Peyer's patch (tissue), 4 donors: ENCODE data around the gene TTLL12. TPM values are rescaled to one million over a fixed set of nuclear protein-coding genes. Genes with fewer than 3 reads are reported as not detected.
"Not testable (repeated sequence)": the region's sequence is repeated elsewhere in the genome, so short reads cannot be mapped to it uniquely, and the experiment has no call there.

Experiments
- DNase-seq, 3 donors: peaks; one replicate each; pipeline ENCODE4 v3.0.0-alpha.2; 2017 to 2019
- H3K27ac ChIP-seq, 4 donors: fragments of 200-600 bp; sonication (generic); one replicate each; pipeline ENCODE4 v1.5.1; 2016 to 2019
- H3K27me3 ChIP-seq, 2 donors: fragments of 200-600 bp; sonication (generic); one replicate each; pipeline ENCODE4 v1.5.1; 2019
- H3K36me3 ChIP-seq, 3 donors: fragments of 200-600 bp; sonication (generic); one replicate each; pipeline ENCODE4 v1.5.1; 2016 to 2019
- H3K4me1 ChIP-seq, 4 donors: fragments of 200-600 bp; sonication (generic); one replicate each; pipeline ENCODE4 v1.5.1; 2016 to 2019
- H3K4me3 ChIP-seq, 4 donors: fragments of 200-600 bp; sonication (generic); 1 replicate in 3 of 4; 2 replicates in 1 of 4; pipeline ENCODE4 v1.5.1; 2016 to 2019; ENCODE audit warnings: mild to moderate bottlenecking in 1 of 4
- H3K9me3 ChIP-seq, 4 donors: fragments of 200-600 bp; sonication (generic); one replicate each; pipeline ENCODE4 v1.5.1; 2016 to 2019; ENCODE audit warnings: mild to moderate bottlenecking in 1 of 4
- POLR2A ChIP-seq, 2 donors: fragments of 450-650 bp; IDR thresholded peaks; one replicate each; pipeline ENCODE4 v1.5.1; 2017; ENCODE audit warnings: antibody characterized with exemption in 2 of 2, mild to moderate bottlenecking in 2 of 2, moderate library complexity in 2 of 2
- total RNA-seq, 4 donors: library from RNA; depleted of rRNA; stranded (reverse); fragments of >200 nt; gene quantifications; one replicate each; pipeline ENCODE4 v1.1.0, GENCODE V29; 2016
- TF ChIP-seq, protein P1 (sequence below), 6 experiments: fragments of 450-650 bp in 4 of 6; fragments of 200-600 bp in 2 of 6; sonication (generic) in 1 of 6; IDR thresholded peaks; one replicate each; pipeline ENCODE4 v1.5.1; 2017 to 2019; ENCODE audit warnings: antibody characterized with exemption in 6 of 6, mild to moderate bottlenecking in 3 of 6, moderate library complexity in 1 of 6

TTLL12 gene
- total RNA-seq, 4 donors from 2014 or later = 34.7 to 77.8 (median 58.2) TPM

DNA sequence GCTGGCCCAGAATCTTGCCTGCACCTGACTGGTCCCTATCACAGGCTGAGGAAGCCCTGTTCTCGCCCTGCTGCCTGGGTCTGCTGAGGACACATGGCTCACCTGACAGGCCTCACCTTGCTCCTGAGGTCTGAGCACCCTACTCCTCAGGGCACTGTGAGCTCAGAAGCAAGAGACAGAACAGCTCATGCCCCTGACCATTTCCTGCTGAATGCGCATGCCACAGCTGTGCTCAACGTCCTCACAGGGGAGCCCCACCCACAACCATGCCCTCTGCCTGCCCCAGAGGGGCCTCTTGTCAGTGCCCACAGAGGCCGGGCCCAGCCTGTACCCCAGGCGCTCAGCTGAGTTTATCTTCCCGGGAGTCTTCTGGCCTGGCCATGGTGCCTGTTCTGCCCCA lies 38.4 kb downstream of the TTLL12 start:
- DNase-seq = peak in 1 of 3 donors; percentile 63
- Histone ChIP-seq H3K4me3 (no peak overlapping the region), H3K4me1 (peaks cover 0 to 21% (median 4%) of the 10 kb centered on the region in 4 donors), H3K27ac (peak overlapping the region in 1 of 4 donors; percentile 10), H3K9me3 (no peaks in the 10 kb centered on the region), H3K36me3 (no peaks in the 10 kb centered on the region), H3K27me3 (no peaks in the 10 kb centered on the region)
- no peak for TF ChIP-seq POLR2A (IDR thresholded peaks at IDR 0.05)
- TF ChIP-seq, protein P1, sequence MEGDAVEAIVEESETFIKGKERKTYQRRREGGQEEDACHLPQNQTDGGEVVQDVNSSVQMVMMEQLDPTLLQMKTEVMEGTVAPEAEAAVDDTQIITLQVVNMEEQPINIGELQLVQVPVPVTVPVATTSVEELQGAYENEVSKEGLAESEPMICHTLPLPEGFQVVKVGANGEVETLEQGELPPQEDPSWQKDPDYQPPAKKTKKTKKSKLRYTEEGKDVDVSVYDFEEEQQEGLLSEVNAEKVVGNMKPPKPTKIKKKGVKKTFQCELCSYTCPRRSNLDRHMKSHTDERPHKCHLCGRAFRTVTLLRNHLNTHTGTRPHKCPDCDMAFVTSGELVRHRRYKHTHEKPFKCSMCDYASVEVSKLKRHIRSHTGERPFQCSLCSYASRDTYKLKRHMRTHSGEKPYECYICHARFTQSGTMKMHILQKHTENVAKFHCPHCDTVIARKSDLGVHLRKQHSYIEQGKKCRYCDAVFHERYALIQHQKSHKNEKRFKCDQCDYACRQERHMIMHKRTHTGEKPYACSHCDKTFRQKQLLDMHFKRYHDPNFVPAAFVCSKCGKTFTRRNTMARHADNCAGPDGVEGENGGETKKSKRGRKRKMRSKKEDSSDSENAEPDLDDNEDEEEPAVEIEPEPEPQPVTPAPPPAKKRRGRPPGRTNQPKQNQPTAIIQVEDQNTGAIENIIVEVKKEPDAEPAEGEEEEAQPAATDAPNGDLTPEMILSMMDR (IDR thresholded peaks at IDR 0.05) = no peak

DNA sequence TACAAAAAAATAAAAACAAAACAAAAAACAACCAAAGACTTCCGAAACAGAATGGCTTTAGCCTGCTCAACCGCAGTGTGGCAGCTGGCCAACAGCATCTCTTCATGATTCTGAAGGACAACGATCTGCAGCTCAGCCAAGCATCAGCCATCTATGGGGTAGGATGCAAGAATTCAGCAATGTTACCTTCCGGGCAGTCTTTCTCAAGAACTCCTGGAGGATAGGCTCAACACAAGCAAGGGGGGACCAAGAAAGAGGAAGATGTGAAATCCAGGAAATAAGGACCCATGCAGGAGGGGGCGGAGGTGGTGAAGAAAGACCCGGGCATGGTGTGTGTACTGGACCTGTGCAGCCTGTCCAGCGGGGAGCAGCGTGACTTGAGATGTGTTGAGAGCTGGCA lies 39.1 kb downstream of the TTLL12 start:
- no peaks in the 10 kb centered on the region for H3K9me3 ChIP-seq
- H3K36me3 ChIP-seq = no peaks in the 10 kb centered on the region
- H3K4me1 ChIP-seq = peaks cover 0 to 21% (median 3%) of the 10 kb centered on the region in 4 donors
- no peak overlapping the region for H3K4me3 ChIP-seq
- no peak for TF ChIP-seq POLR2A (IDR thresholded peaks at IDR 0.05)
- TF ChIP-seq, protein P1 (IDR thresholded peaks at IDR 0.05) = no peak
- no peaks in the 10 kb centered on the region for H3K27me3 ChIP-seq
- peak overlapping the region in 1 of 4 donors; percentile 55 for H3K27ac ChIP-seq
- peak in 1 of 3 donors; percentile 30 for DNase-seq

DNA sequence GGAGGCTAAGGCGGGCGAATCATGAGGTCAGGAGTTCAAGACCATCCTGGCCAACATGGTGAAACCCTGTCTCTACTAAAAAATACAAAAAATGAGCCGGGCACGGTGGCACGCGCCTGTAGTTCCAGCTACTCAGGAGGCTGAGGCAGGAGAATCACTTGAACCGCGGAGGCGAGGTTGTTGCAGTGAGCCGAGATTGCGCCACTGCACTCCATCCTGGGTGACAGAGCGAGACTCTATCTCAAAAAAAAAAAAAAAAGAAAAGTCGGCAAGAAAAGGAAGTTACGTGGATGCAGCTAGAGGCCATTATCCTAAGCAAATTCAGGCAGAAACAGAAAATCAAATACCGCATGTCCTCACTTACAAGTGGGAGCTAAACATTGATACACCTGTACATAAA lies 40.6 kb downstream of the TTLL12 start:
- H3K4me1 ChIP-seq = peaks cover 0 to 15% (median 11%) of the 10 kb centered on the region in 4 donors
- H3K27ac ChIP-seq, H3K36me3 ChIP-seq, H3K27me3 ChIP-seq, H3K9me3 ChIP-seq, H3K4me3 ChIP-seq, DNase-seq: not testable (repeated sequence)

DNA sequence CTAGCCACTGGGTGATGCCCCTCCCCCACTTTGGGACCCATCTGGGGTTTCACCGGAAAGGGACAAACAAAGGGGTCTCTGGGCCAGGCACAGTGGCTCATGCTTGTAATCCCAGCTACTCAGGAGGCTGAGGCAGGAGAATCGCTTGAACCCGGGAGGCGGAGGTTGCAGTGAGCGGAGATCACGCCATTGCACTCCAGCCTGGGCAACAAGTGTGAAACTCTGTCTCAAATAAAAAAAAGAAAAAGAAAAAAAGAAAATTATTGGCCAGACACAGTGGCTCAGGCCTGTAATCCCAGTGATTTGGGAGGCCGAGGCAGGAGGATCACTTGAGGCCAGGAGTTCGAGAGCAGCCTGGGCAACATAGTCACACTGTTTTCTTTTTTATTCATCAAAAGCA lies 41.6 kb downstream of the TTLL12 start:
- H3K4me3 ChIP-seq, DNase-seq, H3K9me3 ChIP-seq, H3K36me3 ChIP-seq, H3K27ac ChIP-seq, H3K27me3 ChIP-seq: not testable (repeated sequence)
- peaks cover 0 to 13% (median 9%) of the 10 kb centered on the region in 4 donors for H3K4me1 ChIP-seq

DNA sequence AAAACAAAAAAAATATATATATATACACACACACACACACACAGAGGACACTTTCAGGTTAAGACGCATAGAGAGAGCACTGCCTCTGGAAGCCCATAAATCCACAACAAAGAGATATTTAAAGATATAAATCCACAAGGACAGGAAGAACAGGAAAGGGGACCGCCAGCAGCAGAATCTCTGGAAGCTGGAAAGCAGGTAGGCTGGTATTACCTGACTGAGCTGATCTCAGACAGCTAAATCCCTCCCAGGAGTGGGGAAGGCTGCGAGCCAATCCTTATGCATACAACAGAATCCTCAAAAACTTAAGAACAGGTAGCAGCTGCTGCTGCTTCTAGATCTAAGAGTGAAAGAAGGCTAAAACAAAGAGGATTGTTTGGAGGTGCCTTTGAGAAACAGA lies 42.0 kb downstream of the TTLL12 start:
- Histone ChIP-seq H3K4me3 (no peak overlapping the region), H3K9me3 (no peaks in the 10 kb centered on the region), H3K27ac (no peak overlapping the region), H3K4me1 (peaks cover 0 to 13% (median 9%) of the 10 kb centered on the region in 4 donors), H3K27me3 (no peaks in the 10 kb centered on the region), H3K36me3 (peaks cover 0 to 11% (median 0%) of the 10 kb centered on the region in 3 donors)
- no peak for TF ChIP-seq POLR2A (IDR thresholded peaks at IDR 0.05)
- TF ChIP-seq, protein P1 (IDR thresholded peaks at IDR 0.05) = no peak
- DNase-seq = no peak

DNA sequence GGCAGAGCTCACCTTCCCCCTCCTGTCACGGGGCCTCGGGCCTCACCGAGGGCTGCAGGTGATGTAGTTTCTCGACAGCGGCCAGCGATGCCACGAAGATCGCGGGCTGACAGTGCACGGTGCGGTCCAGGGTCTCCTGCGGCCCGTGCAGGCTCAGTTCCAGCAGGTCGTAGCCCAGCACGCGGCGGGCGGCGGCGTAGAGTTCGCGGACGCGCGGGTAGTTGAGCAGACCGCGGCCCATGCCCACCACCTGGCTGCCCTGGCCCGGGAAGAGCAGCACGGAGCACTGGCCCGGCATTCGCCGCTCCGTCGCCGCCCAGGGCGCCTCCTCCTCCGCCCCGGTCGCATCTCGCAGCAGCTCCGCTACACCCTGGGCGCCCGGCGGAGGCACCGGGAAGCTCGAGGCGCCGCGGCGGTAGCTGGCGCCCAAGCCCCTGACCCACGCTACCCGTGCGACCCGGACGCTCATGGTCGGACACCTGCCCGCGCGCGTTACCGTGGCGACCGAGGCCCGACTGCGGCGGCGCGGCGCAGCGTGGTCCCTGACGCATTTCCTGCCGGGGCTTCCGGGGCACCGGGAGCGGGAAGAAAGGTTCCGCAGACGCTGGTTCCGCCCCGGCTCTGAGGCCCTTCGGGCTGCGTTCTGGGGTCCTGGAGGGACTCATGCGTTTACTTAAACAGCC lies 43.9 kb downstream of the TTLL12 start, which contains the start of gene MCAT:
TSS of gene MCAT (minus strand) at position 519 of the 683 bp plus-strand sequence. CDS start at position 469, 50 bp downstream.
- peaks cover 0 to 30% (median 0%) of the 10 kb centered on the region in 3 donors for H3K36me3 ChIP-seq
- H3K4me1 ChIP-seq = peaks cover 0 to 13% (median 9%) of the 10 kb centered on the region in 4 donors
- peak within 1 kb of the TSS; percentile 67 to 99 (median 73) for H3K4me3 ChIP-seq
- peak; percentile 84 to 94 (median 91) for DNase-seq
- H3K9me3 ChIP-seq = no peaks in the 10 kb centered on the region
- H3K27ac ChIP-seq = peak within 1 kb of the TSS; percentile 64 to 76 (median 73)
- peak; percentile 38 to 50 for TF ChIP-seq POLR2A (IDR thresholded peaks at IDR 0.05)
- TF ChIP-seq, protein P1 (IDR thresholded peaks at IDR 0.05) = no peak
- no peaks in the 10 kb centered on the region for H3K27me3 ChIP-seq
